Measurements from ENCODE around the gene XRCC3.
"Not testable (repeated sequence)": the region's sequence is repeated elsewhere in the genome, so short reads cannot be mapped to it uniquely, and the experiment has no call there.

The XRCC3 gene

DNA sequence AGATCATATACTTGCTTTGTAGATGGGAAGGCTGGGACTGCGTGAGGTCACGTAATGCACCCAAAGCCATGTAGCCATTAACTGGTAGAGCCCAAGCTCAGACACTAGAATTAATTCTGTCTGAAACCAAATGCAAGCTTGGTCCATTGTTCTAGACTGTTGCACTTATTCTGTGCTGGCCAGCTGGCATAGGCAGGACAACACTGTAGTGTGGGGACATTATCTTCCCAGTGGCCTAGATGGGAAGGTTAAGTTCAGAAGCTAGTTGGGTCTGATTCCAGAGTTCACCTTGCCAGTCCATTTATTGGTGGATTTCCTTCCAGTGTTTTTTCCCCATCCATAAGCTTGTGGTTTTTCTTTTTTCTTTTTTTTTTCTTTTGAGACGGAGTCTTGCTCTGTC is 47.1 kb downstream of the XRCC3 start:
- no peak for DNase-seq (ENCODE audit: low read depth in 2 of 2)

DNA sequence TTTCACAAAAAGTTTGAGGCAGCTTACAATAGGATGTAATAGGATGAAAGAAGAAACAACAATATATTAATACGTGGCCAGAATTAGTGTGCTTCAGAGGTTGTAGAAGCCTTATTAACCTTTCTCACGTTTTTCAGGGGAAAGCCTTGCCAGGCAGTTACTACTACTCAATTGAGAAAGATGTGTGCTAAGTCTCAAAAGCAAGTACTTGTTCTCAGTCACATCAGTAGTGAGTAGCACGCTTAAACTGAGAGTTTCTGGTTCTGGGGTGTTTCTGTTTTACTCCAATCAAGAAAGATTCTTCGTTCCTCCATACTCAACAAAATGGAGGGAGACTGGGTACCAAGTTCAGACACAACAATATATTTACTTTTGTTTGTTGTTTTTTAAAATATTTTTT is 47.6 kb downstream of the XRCC3 start:
- DNase-seq (ENCODE audit: low read depth in 2 of 2): no peak

DNA sequence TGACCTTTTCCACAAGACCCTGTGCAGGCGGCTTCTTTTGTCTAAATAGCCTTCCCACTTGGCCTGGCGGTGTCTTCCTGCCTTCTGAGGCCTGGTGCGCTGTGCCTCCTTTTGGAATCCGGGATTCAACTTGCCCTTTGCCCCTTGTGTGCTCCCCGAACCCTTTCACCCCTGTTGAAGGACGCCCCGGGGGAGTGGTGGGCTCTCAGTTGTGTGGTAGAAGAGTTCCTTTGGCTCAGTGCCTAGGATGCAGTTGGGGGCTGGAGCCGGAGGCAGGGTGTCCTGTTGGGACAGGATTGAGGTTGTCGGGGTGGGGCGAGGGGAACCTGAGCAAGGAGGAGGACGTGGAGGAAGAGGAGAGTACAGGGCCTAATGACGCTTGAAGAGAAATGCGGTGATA is 51.7 kb downstream of the XRCC3 start:
- DNase-seq (ENCODE audit: low read depth in 2 of 2): no peak

DNA sequence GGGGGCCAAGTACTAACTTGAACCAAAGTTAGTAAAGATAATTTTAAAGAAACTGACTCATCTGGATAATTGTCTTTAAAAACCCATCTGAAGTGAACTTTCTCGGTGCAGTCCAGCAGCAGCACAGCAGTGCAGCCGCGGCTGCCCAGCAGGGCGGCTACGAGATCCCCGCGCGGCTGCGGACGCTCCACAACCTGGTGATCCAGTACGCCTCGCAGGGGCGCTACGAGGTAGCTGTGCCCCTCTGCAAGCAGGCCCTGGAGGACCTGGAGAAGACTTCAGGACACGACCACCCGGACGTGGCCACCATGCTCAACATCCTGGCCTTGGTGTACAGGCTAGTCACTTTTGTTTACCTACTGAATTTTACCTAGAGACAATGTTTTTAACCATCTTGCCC is 52.7 kb downstream of the XRCC3 start:
- no peak for DNase-seq (ENCODE audit: low read depth in 2 of 2)

DNA sequence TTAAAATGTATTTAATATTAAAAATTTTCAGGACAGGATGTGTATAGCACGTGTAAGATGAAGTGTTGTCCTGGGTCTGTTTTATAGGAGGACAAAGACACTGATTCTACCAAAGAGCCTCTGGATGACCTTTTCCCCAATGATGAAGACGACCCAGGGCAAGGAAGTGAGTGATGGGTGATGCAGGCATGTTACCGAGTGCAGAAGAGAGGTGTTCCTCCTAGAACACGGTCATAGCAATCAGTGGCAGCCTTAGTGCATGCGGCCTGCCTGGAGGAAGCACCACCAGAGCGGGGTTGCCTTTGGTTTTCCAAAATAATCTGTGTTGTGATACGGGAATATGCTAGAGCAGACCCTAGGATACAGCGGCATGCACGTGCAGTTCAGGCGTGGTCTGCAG is 53.2 kb downstream of the XRCC3 start:
- DNase-seq (ENCODE audit: low read depth in 2 of 2): no peak

DNA sequence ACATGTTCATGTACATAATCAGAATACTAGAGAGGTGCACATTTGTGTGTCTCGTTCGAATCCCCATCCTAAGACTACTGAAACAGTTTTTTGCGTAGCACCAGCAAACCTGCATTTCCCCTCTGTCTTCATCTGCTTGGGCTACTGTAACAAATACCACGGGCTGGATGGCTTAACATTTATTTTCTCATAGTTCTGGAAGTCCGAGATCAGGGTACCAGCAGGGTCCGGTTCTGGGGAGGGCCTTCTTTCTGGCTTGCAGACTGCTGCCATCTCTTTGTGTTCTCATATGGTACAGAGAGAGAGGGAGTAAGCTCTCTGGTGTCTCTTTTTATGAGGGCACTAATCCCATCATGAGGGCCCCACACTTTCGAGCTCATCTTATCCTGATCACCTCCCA is 55.6 kb downstream of the XRCC3 start:
- DNase-seq (ENCODE audit: low read depth in 2 of 2): no peak

DNA sequence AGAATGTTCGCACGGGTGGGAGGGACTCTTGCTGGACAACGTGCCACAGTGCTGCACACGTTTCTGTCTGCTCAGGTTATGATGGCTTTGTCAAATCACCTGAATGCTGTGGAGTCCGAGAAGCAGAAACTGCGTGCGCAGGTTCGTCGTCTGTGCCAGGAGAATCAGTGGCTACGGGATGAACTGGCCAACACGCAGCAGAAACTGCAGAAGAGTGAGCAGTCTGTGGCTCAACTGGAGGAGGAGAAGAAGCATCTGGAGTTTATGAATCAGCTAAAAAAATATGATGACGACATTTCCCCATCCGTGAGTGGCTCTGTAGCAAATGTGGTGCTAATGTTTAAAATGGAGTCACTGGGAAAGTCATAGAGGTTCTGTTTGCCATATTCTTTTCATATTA is 57.8 kb downstream of the XRCC3 start:
- DNase-seq (ENCODE audit: low read depth in 2 of 2): no peak

DNA sequence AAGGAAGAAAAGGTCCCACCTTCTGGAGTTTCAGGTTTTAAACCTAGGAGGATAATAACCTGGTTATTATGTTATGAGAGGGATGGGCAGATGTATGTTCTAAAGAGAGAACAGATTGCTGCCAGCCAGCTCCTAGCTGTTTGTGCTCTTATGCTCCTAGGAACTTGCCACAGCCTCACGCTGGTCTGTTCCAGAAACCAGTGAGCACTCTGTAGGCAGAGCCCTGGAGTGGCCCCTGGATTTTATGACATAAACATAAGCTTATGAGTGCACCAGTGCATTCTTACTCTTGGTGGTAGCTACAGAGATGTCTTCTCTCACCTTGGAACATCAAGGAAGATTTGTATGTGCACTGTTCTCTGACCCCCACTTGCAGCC is 58.5 kb downstream of the XRCC3 start:
- no peak for DNase-seq (ENCODE audit: low read depth in 2 of 2)

DNA sequence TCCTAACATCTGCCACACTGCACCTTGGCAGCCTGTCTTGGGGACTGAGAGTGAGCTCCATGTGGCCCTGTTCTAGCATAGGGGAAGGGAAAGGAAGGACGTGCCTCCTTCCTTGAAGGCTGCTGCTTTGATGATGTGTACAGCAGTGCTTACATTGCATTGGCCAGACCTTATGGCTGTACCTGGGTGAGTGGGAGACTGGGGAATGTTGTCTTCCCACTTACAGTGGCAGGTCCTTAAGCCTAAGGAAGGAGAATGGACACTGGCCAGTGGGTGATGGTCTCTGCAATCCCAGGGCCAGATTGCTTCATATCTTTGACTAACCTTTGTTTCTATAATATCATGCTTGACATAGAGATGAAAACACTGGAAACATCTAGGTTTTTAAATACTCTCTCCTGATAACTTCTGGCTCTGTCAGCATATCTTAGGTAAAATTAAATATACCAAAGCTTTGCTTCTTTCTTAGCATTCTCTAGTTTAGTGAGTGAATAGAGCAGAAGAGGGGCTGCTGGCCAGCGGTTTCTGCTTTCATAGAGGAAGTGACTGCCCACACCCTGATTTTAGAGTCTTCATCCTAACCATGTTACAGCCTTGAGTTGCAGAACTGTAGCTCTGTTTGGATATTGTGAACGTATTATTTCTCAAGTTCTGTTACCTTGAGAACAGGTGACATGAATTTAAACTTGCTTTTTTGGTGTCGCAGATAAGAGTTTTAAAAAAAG is 59.1 kb downstream of the XRCC3 start:
- no peak for DNase-seq (ENCODE audit: low read depth in 2 of 2)

DNA sequence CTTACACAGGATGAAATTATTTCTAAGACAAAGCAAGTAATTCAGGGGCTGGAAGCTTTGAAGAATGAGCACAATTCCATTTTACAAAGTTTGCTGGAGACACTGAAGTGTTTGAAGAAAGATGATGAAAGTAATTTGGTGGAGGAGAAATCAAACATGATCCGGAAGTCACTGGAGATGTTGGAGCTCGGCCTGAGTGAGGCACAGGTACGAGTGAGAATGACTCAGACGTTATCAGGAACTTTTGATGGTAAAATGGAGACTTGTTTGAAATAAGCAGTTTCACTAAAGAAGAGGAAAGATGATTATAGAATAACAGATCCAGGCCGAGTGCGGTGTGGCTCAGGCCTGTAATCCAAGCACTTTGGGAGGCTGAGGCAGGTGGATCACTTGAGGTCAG is 60.6 kb downstream of the XRCC3 start:
- no peak for DNase-seq (ENCODE audit: low read depth in 2 of 2)

DNA sequence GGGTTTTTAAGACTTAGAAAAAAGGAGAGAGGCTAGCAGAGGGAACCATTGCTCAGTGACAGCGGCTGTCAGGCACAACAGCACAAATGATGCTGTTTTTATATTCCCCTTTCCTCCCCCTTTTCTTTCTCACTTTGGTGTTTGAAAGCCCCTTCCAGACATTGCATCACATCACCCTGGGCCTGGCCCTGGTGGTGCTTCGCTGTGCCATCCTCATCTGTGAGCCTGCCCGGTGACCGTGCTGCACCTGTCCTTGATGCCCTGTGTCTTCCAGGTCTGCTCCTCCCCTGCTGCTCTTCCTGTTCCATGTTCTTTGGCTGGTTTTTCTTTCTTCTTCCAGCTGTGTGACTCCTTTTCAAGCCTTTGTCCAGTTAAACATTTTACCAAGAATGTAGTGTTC is 61.4 kb downstream of the XRCC3 start:
- DNase-seq (ENCODE audit: low read depth in 2 of 2): no peak

DNA sequence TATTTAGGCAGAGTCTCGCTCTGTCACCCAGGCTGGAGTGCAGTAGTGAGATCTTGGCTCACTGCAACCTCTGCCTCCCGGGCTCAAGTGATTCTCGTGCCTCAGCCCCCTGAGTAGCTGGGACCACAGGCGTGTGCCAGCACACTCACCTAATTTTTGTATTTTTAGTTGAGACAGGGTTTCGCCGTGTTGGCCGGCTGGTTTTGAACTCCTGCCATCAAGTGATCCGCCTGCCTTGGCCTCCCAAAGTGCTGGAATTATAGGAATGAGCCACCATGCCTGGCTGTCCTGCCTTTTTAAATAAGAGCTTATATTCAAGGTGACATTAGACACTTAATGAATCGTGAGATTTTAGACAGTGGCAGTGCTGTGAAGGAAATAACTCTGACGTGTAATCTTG is 61.9 kb downstream of the XRCC3 start:
- DNase-seq (ENCODE audit: low read depth in 2 of 2): not testable (repeated sequence)

DNA sequence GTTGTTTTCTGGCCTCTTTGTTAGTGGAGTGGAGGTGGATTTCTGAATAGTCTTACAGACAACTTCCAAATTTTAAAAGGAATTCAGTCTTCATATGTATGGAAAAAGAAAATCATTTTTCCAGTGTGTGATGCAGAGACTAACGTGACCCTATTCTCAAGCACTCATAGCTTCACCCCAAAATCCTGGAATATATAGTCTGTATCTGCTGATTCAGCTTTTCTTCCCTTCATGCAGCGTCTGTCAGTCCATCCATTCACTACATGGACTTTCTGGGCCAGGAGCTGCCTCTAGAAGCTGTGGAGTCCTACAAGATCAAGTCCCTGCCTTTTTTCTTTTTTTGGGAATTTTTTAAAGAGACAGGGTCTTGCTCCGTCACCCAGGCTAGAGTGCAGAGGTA is 62.4 kb downstream of the XRCC3 start:
- DNase-seq (ENCODE audit: low read depth in 2 of 2): no peak

DNA sequence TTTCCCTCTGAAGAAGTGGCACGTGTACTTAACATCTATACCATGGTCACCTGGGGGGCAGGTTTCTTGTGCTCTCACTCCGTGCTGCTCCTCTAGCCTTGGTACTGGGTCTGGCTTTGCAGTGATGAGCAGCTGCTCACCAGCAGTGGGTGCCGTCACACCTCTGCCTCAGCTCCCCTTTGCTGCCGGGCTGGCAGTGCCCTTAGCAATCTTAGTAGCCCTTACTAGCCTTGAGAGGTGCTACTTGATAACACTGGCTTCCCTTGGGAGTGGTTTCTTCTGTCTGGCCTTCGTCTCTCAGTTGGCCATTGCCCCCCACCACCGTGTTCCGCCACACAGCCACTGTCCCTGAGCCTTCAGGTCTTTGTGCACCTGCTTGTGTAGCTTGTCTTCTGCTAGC is 63.7 kb downstream of the XRCC3 start:
- no peak for DNase-seq (ENCODE audit: low read depth in 2 of 2)

DNA sequence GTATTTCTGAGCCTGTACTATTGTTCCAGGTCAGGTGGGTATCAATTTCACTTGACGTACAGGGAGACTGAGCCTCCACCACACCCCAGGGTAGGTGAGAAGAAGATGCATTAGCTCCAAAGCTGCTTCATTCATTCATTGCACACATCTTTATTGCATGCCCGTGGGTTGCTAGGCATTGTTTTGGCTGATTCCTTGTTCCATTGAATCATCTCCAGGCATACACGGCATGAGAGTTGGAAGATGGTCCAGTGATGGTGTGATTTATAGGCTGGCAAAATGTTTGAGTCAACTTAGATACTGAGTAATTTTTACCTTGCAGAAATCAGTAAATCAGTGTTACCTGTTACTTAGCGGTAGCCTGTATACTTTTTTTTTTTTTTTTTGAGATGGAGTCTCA is 65.0 kb downstream of the XRCC3 start:
- DNase-seq (ENCODE audit: low read depth in 2 of 2): no peak

DNA sequence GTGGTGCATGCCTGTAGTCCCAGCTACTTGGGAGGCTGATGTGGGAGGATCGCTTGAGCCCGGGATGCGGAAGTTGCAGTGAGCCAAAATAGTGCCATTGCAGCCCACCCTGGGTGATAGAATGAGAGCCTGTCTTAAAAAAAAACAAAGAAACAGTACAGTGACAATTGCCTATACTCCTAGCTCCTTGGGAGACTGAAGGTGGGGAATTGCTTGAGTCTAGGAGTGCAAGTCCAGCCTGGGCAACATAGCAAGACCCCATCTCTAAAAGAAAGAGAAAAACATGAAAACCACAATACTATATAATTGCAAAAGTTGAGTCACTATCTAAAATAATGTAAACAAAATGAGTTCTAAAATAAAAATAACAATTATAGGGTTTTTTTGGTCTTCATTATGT is 66.2 kb downstream of the XRCC3 start:
- no peak for DNase-seq (ENCODE audit: low read depth in 2 of 2)

Data from stimulated activated CD4-positive, alpha-beta T cell treated with anti-CD3 and anti-CD28 coated beads, Interleukin-4, amount 100 ng/mL, for 48 hours (primary cell).